A549 treated with dexamethasone at 1 μM for 4 hours (cell line): Measurements from ENCODE around the gene ZNF451. TPM values are rescaled to one million over a fixed set of nuclear protein-coding genes. Genes with fewer than 3 reads are reported as not detected.

Source experiments
- total RNA-seq: library from RNA; stranded (reverse); fragments of 200-300 nt; extraction: Qiagen RNA extraction; gene quantifications from 5 replicates; pipeline ENCODE4 v1.2.3, GENCODE V29; 2022

The ZNF451 gene, protein sequence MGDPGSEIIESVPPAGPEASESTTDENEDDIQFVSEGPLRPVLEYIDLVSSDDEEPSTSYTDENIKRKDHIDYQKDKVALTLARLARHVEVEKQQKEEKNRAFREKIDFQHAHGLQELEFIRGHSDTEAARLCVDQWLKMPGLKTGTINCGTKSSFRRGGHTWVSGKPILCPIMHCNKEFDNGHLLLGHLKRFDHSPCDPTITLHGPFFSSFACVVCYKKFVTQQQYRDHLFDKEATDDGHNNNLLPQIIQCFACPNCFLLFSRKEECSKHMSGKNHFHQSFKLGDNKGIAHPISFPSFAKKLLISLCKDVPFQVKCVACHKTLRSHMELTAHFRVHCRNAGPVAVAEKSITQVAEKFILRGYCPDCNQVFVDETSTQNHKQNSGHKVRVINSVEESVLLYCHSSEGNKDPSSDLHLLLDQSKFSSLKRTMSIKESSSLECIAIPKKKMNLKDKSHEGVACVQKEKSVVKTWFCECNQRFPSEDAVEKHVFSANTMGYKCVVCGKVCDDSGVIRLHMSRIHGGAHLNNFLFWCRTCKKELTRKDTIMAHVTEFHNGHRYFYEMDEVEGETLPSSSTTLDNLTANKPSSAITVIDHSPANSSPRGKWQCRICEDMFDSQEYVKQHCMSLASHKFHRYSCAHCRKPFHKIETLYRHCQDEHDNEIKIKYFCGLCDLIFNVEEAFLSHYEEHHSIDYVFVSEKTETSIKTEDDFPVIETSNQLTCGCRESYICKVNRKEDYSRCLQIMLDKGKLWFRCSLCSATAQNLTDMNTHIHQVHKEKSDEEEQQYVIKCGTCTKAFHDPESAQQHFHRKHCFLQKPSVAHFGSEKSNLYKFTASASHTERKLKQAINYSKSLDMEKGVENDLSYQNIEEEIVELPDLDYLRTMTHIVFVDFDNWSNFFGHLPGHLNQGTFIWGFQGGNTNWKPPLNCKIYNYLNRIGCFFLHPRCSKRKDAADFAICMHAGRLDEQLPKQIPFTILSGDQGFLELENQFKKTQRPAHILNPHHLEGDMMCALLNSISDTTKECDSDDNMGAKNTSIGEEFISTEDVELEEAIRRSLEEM
- 8.0 to 12.1 TPM (median 9.7 TPM) in 5 replicates for total RNA-seq

DNA sequence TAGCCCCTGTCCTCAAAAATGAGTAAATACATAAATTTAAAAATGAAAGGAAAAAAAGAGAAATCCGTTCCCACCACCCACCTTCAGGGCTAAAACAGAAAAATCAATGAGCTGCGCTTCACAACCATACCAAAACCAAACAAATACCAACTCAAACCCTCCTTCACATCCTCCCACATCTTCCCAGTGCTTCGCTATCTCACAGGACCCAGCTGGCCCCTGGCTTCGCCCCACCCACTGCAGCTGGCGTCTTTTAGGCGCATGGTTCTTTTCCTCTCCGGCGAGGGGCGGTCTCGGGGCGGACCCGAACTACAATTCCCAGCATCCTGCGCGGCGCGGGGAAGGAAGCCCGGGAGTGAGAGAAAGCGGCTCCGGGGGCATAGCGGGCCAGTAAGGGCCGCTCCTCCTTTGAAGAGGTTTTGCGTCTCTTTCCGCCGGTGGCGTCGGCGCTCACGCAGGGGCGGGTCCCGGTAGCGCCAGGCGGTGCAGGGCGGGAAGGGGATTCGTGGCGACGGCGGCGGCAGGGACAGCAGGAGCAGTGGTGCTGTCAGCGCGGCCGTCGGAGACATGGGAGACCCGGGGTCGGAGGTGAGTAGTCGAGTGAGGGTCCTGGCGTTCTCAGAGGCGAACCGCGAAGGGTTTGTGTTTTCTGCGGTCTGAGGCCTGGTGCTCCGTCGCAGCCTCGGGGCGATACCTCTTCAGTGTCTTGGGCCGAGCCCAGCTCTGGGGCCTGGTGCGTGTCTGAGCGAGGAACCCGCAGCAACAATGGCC lies at the start of gene ZNF451:
TSS of gene ZNF451 (plus strand) at position 502 of the 771 bp plus-strand sequence. CDS start at position 568, 66 bp downstream.

DNA sequence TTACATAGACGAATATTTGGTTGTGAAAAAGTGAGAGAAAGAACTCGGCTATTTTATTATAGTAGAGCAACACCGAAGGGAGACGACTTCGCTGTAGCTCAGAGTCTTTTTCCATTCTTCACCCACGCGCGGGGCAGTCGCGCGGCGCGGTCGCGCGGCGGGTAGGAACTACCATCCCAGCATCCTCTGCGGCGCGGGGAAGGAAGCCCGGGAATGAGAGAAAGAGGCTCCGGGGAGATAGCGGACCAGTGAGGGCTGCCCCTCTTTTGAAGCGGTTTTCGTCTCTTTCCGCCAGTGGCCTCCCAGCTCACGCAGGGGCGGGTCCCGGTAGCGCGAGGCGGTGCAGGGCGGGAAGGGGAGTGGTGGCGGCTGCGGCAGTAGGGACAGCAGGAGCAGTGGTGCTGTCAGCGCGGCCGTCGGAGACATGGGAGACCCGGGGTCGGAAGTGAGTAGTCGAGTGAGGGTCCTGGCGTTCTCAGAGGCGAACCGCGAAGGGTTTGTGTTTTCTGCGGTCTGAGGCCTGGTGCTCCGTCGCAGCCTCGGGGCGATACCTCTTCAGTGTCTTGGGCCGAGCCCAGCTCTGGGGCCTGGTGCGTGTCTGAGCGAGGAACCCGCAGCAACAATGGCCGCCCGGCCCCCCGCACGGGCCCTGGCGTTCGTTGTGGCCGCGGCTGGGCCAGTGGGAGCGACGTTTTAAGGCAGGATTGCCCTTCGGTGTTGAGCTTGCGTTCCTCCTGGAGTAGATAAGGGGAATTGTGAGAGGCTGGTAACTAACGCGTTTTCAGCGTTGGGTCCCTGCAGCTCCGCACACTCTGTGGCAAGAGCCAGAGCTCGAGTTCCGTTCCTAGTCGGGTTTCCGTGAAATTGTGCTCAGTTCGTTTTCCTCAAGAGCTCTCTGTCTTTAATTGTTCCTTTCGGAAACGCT lies 43.4 kb upstream of the ZNF451 start, which contains the start of gene KIAA1586:
TSS of gene KIAA1586 (plus strand) at position 362 of the 925 bp plus-strand sequence. CDS start at position 425, 63 bp downstream.

DNA sequence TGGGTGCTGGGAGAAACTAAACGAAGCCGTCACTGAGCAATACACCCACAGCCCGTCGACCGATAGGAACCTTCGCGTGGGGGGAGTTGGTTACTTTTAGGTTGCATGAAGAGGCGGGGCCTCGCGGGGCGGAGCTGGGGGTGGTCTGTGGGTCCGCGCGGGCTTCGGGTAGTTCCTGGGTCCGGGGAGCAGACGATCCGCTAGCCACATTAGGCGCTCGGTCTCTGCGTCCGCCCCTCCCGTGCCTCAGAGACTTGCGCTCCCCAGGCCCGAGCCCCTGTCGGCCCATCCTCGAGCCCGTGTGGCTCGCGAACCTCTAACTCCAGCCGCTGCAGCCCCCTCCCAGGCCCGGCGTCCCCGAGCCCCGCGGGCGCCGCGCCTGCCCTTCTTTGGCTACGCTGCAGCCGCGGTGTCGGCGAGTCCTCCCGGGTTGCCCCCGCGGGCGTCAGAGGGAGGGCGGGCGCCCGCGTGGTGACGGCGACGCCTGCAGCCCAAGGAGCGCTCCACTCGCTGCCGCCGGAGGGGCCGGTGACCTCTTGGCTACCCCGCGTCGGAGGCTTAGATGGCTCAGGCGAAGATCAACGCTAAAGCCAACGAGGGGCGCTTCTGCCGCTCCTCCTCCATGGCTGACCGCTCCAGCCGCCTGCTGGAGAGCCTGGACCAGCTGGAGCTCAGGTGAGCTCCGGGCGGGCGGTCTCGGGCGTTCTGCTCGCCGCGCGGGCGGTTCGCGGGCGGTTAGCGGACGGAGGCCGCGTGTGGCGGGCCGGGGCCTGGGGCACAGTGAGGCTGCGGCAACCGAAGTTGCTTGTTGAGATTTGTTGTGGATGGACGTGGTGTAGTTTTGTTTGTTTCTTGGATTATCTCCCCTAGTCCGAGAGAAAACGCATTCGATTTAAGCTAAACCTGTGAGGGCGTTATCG lies 82.4 kb downstream of the ZNF451 start, which contains the start of gene BAG2:
TSS of gene BAG2 (plus strand) at position 191 of the 920 bp plus-strand sequence. CDS start at position 563, 372 bp downstream.

Other genes with a start within 250 kb of the ZNF451 start
- 0.82 to 1.4 TPM (median 1.2 TPM) in 5 replicates for gene BEND6, start 135.1 kb upstream of the ZNF451 start, total RNA-seq
- 3.9 to 6.2 TPM (median 4.9 TPM) in 5 replicates for gene KIAA1586, start 43.5 kb upstream of the ZNF451 start, total RNA-seq
- gene BAG2, start 82.1 kb downstream of the ZNF451 start, total RNA-seq = 6.1 to 7.0 TPM (median 6.7 TPM) in 5 replicates
- gene RAB23, start 132.1 kb downstream of the ZNF451 start, total RNA-seq = 7.1 to 9.5 TPM (median 8.8 TPM) in 5 replicates
- 11.2 to 13.5 TPM (median 13.1 TPM) in 5 replicates for gene PRIM2, start 227.4 kb downstream of the ZNF451 start, total RNA-seq